Measurements from ENCODE around the gene SEMA4B.

GRCh38 chr15:90261811-90262210 lies 60.7 kb downstream of the SEMA4B start:
- TF ChIP-seq, protein P1, sequence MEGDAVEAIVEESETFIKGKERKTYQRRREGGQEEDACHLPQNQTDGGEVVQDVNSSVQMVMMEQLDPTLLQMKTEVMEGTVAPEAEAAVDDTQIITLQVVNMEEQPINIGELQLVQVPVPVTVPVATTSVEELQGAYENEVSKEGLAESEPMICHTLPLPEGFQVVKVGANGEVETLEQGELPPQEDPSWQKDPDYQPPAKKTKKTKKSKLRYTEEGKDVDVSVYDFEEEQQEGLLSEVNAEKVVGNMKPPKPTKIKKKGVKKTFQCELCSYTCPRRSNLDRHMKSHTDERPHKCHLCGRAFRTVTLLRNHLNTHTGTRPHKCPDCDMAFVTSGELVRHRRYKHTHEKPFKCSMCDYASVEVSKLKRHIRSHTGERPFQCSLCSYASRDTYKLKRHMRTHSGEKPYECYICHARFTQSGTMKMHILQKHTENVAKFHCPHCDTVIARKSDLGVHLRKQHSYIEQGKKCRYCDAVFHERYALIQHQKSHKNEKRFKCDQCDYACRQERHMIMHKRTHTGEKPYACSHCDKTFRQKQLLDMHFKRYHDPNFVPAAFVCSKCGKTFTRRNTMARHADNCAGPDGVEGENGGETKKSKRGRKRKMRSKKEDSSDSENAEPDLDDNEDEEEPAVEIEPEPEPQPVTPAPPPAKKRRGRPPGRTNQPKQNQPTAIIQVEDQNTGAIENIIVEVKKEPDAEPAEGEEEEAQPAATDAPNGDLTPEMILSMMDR (IDR thresholded peaks at IDR 0.05), result no peak
- no peak for TF ChIP-seq POLR2A (IDR thresholded peaks at IDR 0.05)

Data from body of pancreas (tissue), 4 donors.